Measurements from ENCODE around the gene B4GALT5. TPM values are rescaled to one million over a fixed set of nuclear protein-coding genes. Genes with fewer than 3 reads are reported as not detected.

The B4GALT5 gene
- total RNA-seq, 1 donor from 2014 or later = 115 TPM

DNA sequence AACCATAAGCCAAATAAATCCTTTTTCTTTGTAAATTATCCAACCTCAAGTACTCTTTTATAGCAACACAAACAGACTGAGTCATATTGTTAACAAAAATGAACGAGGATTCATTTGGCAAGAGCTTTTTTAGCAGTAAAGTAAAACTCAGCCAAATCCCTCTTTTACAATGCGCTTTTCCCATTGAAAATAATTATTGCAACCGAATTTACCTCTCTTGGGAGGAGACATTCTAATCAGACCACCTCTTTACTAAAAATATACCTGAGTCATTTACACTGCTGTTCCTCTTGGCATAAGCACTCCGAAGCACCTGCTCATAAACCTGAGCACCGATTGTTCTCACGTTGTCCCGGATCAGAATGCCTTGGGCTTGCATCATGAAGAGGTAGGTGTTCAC lies 57.4 kb downstream of the B4GALT5 start:
- Mint-ChIP-seq H3K9me3 (ENCODE audit: unreplicated experiment) (no peaks in the 10 kb centered on the region), H3K27me3 (ENCODE audit: unreplicated experiment) (peaks cover 9% of the 10 kb centered on the region), H3K27ac (ENCODE audit: unreplicated experiment) (peak overlapping the region; percentile 45), H3K4me1 (ENCODE audit: unreplicated experiment) (peaks cover 25% of the 10 kb centered on the region), H3K36me3 (ENCODE audit: low read depth, unreplicated experiment) (peaks cover 43% of the 10 kb centered on the region), H3K4me3 (ENCODE audit: unreplicated experiment) (peak overlapping the region; percentile 81)
- TF ChIP-seq, protein P1, sequence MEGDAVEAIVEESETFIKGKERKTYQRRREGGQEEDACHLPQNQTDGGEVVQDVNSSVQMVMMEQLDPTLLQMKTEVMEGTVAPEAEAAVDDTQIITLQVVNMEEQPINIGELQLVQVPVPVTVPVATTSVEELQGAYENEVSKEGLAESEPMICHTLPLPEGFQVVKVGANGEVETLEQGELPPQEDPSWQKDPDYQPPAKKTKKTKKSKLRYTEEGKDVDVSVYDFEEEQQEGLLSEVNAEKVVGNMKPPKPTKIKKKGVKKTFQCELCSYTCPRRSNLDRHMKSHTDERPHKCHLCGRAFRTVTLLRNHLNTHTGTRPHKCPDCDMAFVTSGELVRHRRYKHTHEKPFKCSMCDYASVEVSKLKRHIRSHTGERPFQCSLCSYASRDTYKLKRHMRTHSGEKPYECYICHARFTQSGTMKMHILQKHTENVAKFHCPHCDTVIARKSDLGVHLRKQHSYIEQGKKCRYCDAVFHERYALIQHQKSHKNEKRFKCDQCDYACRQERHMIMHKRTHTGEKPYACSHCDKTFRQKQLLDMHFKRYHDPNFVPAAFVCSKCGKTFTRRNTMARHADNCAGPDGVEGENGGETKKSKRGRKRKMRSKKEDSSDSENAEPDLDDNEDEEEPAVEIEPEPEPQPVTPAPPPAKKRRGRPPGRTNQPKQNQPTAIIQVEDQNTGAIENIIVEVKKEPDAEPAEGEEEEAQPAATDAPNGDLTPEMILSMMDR (IDR thresholded peaks at IDR 0.05; ENCODE audit: unreplicated experiment) = no peak
- no peak for DNase-seq (ENCODE audit: low spot score)

DNA sequence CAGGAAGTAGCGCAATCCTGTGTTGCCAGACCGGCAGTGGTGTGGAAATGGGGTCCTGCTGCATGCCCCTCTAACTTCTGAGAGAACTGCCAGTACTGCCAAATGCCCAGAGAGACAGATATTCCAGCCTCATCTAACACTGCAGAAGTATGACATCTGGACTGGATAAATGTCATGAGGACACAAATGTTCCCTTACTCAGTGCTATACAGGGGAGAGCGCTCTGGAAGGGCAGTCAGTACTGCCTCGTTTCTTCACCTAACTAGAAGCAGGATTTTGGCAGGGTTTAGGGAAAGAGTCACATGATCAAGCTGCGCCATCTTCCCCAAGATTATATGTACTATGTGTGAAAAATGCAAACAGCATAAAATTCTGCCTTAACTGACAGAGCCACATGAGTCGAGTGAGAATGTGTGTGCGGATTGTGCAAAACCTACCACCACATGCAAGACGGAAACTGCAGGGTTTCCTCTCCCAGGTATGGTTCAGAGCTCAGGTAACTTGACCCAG lies 59.7 kb downstream of the B4GALT5 start:
- H3K4me3 Mint-ChIP-seq (ENCODE audit: unreplicated experiment) = no peak overlapping the region
- peaks cover 7% of the 10 kb centered on the region for H3K27me3 Mint-ChIP-seq (ENCODE audit: unreplicated experiment)
- no peaks in the 10 kb centered on the region for H3K9me3 Mint-ChIP-seq (ENCODE audit: unreplicated experiment)
- DNase-seq (ENCODE audit: low spot score) = no peak
- H3K4me1 Mint-ChIP-seq (ENCODE audit: unreplicated experiment) = peaks cover 19% of the 10 kb centered on the region
- H3K27ac Mint-ChIP-seq (ENCODE audit: unreplicated experiment) = no peak overlapping the region
- peaks cover 43% of the 10 kb centered on the region for H3K36me3 Mint-ChIP-seq (ENCODE audit: low read depth, unreplicated experiment)
- TF ChIP-seq, protein P1 (IDR thresholded peaks at IDR 0.05; ENCODE audit: unreplicated experiment) = no peak

DNA sequence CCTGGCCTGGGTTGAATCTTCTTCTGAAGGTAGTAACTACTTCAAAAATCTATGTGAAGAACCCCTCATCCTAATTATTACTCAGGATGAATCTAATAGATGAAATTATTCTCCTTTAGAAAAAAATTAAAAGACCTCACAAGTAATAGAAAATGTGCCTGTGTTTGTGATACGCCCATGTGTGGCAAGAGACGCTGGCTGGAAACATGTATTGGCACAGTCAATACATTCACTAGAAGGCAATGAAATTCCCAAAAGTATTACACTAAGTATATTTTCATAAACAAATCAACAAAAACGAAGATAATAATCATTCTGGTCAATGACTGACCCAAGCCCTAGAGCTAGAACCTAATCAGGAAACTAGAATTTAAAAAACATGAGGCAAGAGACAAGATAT lies 64.0 kb downstream of the B4GALT5 start:
- no peaks in the 10 kb centered on the region for H3K27me3 Mint-ChIP-seq (ENCODE audit: unreplicated experiment)
- peaks cover 44% of the 10 kb centered on the region for H3K36me3 Mint-ChIP-seq (ENCODE audit: low read depth, unreplicated experiment)
- no peak overlapping the region for H3K27ac Mint-ChIP-seq (ENCODE audit: unreplicated experiment)
- no peak for DNase-seq (ENCODE audit: low spot score)
- TF ChIP-seq, protein P1 (IDR thresholded peaks at IDR 0.05; ENCODE audit: unreplicated experiment) = no peak
- peaks cover 10% of the 10 kb centered on the region for H3K4me1 Mint-ChIP-seq (ENCODE audit: unreplicated experiment)
- H3K4me3 Mint-ChIP-seq (ENCODE audit: unreplicated experiment) = peak overlapping the region; percentile 38
- H3K9me3 Mint-ChIP-seq (ENCODE audit: unreplicated experiment) = no peaks in the 10 kb centered on the region

DNA sequence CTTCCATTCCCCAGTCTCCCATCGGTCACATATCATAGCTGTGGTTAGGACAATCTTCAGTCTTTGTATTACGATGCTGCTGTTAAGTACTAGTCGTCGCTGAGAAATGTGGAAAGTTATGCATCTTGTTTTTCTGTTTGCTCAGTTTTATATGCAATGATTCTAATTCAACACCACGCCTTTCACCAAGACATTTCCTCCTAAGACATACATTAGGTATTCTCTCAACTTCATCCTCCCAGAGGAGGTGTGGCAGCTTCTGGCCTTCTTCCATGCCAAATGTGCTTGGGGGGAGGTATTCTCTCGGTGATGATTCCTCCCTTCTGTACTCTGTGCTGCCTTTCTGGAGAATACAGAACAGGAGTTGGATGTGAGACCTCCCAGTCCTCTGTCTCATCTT lies 66.1 kb downstream of the B4GALT5 start:
- TF ChIP-seq, protein P1 (IDR thresholded peaks at IDR 0.05; ENCODE audit: unreplicated experiment) = no peak
- H3K27me3 Mint-ChIP-seq (ENCODE audit: unreplicated experiment) = no peaks in the 10 kb centered on the region
- H3K36me3 Mint-ChIP-seq (ENCODE audit: low read depth, unreplicated experiment) = peaks cover 35% of the 10 kb centered on the region
- DNase-seq (ENCODE audit: low spot score) = no peak
- no peaks in the 10 kb centered on the region for H3K9me3 Mint-ChIP-seq (ENCODE audit: unreplicated experiment)
- peak overlapping the region; percentile 22 for H3K4me3 Mint-ChIP-seq (ENCODE audit: unreplicated experiment)
- peak overlapping the region; percentile 2 for H3K27ac Mint-ChIP-seq (ENCODE audit: unreplicated experiment)
- peaks cover 7% of the 10 kb centered on the region for H3K4me1 Mint-ChIP-seq (ENCODE audit: unreplicated experiment)

DNA sequence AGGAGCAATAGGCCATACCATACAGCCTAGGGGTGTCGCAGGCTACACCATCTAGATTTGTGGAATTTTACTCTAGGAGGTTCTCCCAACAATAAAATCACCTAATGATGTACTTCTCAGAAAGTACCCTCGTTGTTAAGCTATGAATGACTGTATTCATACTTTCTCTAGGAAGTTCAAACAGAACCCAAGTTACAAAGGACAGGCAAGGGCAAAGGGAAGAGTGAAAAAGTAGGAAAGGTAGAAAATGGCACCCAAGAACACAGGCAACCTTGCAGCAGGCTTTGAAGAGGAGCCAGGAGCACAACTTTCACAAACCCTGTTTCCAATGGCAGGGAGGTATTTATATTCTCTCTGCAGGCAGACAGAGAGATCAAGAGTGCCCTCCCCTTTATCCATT lies 67.2 kb downstream of the B4GALT5 start:
- Mint-ChIP-seq H3K4me3 (ENCODE audit: unreplicated experiment) (no peak overlapping the region), H3K27me3 (ENCODE audit: unreplicated experiment) (no peaks in the 10 kb centered on the region), H3K27ac (ENCODE audit: unreplicated experiment) (peak overlapping the region; percentile 5), H3K9me3 (ENCODE audit: unreplicated experiment) (no peaks in the 10 kb centered on the region), H3K36me3 (ENCODE audit: low read depth, unreplicated experiment) (peaks cover 39% of the 10 kb centered on the region), H3K4me1 (ENCODE audit: unreplicated experiment) (peaks cover 7% of the 10 kb centered on the region)
- TF ChIP-seq, protein P1 (IDR thresholded peaks at IDR 0.05; ENCODE audit: unreplicated experiment) = no peak
- DNase-seq (ENCODE audit: low spot score) = no peak
